Spleen (tissue), 7 donors: ENCODE measurements around the gene BTBD17.

Experiments used
- CTCF ChIP-seq, 11 experiments: fragments of 200-600 bp in 7 of 11; fragments of 450-650 bp in 4 of 11; sonication (generic) in 4 of 11; IDR thresholded peaks in 8 of 11; conservative IDR thresholded peaks in 3 of 11; 1 replicate in 7 of 11; 2 replicates in 4 of 11; pipeline versions ENCODE4 v1.4.0 to v1.8.0; 2016 to 2021; ENCODE audit warnings: antibody characterized with exemption in 11 of 11, inconsistent platforms in 4 of 11, mild to moderate bottlenecking in 1 of 11
- POLR2A ChIP-seq, 3 donors: fragments of 450-650 bp; IDR thresholded peaks; one replicate each; pipeline ENCODE4 v1.5.1; 2017; ENCODE audit warnings: antibody characterized with exemption in 3 of 3, mild to moderate bottlenecking in 1 of 3
- donor health status: DM: no; HTN: no; CAD: no; lungs with moderate emphysema.
- donor health status: DM: no; HTN: no; CAD: no.
- donor health status: DM: no; HTN: no; CAD: no.

GRCh38 chr17:74383141-74383540 lies 21.5 kb upstream of the BTBD17 start:
- TF ChIP-seq POLR2A (IDR thresholded peaks at IDR 0.05) (no peak), CTCF (IDR thresholded peaks at IDR 0.05 in 8 of 11, conservative IDR thresholded peaks at IDR 0.05 in 3 of 11) (no peak)
